ENCODE data around the gene NFIC.

GRCh38 chr19:3345850-3346460, 20.4 kb upstream of the NFIC start:
- TF ChIP-seq CTCF (conservative IDR thresholded peaks at IDR 0.05; ENCODE audit: low read length) (no peak), EZH2phosphoT487 (IDR thresholded peaks at IDR 0.05; ENCODE audit: borderline replicate concordance, low read depth, low read length) (no peak)
